Ureter (tissue), 1 donor: ENCODE data around the gene STK36. TPM values are rescaled to one million over a fixed set of nuclear protein-coding genes. Genes with fewer than 3 reads are reported as not detected.

ENCODE experiments used
- DNase-seq: peaks from one replicate; pipeline ENCODE4 v3.0.0-alpha.2; 2020; ENCODE audit warnings: low spot score
- total RNA-seq: library from RNA; stranded (reverse); gene quantifications from one replicate; pipeline ENCODE4 v1.2.4, GENCODE V29; 2023
- donor health status: DM: yes; HTN: yes; CAD: no.

STK36 gene
- 55.4 TPM for total RNA-seq

- peak; percentile 86 for DNase-seq
These were observed at the start of gene STK36, which contains the start of gene RNF25 for GRCh38 chr2:218671654-218672566. TSS of gene STK36 (plus strand) at chr2:218672086. CDS start at chr2:218672830, 744 bp downstream. TSS of gene RNF25 (minus strand) at chr2:218672002. CDS start at chr2:218671970, 32 bp downstream.

- no peak for DNase-seq
These were observed 49.1 kb upstream of the STK36 start for GRCh38 chr2:218622606-218623365.

GRCh38 chr2:218623366-218623705, 48.5 kb upstream of the STK36 start:
- no peak for DNase-seq

GRCh38 chr2:218626369-218626768, 45.5 kb upstream of the STK36 start:
- no peak for DNase-seq

- DNase-seq = no peak
These were observed 43.9 kb upstream of the STK36 start for GRCh38 chr2:218627939-218628338.

GRCh38 chr2:218631837-218632236, 40.0 kb upstream of the STK36 start:
- DNase-seq = no peak

GRCh38 chr2:218635719-218636118, 36.2 kb upstream of the STK36 start:
- no peak for DNase-seq

GRCh38 chr2:218638372-218638771, 33.5 kb upstream of the STK36 start:
- DNase-seq = no peak

- no peak for DNase-seq
These were observed 29.7 kb upstream of the STK36 start for GRCh38 chr2:218642121-218642656.

- no peak for DNase-seq
These were observed 29.1 kb upstream of the STK36 start for GRCh38 chr2:218642786-218643185.

GRCh38 chr2:218643751-218644310, 28.1 kb upstream of the STK36 start:
- no peak for DNase-seq

- no peak for DNase-seq
These were observed 27.2 kb upstream of the STK36 start for GRCh38 chr2:218644721-218645120.

- DNase-seq = no peak
These were observed 26.8 kb upstream of the STK36 start for GRCh38 chr2:218645126-218645525.

GRCh38 chr2:218648088-218648786, 23.6 kb upstream of the STK36 start:
- no peak for DNase-seq

GRCh38 chr2:218648787-218649100, 23.1 kb upstream of the STK36 start:
- DNase-seq = no peak

- no peak for DNase-seq
These were observed 16.1 kb upstream of the STK36 start for GRCh38 chr2:218655751-218656150.

- DNase-seq = no peak
These were observed 13.1 kb upstream of the STK36 start for GRCh38 chr2:218658671-218659257.

- DNase-seq = peak; percentile 94
These were observed 12.5 kb upstream of the STK36 start, which contains the start of the genes BCS1L and ZNF142 for GRCh38 chr2:218659258-218659987. TSS of gene BCS1L (plus strand) at chr2:218659683. CDS start at chr2:218660988, 1,305 bp downstream. TSS of gene ZNF142 (minus strand) at chr2:218659623. CDS start at chr2:218656429, 3,194 bp downstream.

- DNase-seq = no peak
These were observed 11.9 kb upstream of the STK36 start for GRCh38 chr2:218659988-218660358.

GRCh38 chr2:218662377-218662776, 9.5 kb upstream of the STK36 start:
- no peak for DNase-seq
